ENCODE results near the gene GALT.

DNA sequence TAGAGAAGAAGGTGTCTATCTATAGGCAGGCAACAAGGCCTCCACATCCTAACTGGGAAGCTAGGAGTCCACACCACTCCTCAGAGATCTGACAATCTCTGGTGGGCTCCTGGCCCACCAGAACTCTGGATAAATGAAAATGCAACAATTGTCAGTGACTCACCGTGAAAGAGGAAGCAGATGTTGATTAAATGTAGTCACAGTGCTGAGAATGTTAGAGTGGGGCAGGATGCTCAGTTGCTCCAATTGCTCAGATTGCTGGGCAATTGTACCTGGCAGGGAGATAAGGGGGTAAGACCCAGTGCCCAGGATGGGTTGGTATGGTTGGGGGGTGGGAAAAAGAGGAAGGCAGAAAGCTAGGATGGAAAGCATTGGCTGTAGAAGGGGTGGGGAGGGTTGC, 40.3 kb downstream of the GALT start:
- TF ChIP-seq, protein P1, sequence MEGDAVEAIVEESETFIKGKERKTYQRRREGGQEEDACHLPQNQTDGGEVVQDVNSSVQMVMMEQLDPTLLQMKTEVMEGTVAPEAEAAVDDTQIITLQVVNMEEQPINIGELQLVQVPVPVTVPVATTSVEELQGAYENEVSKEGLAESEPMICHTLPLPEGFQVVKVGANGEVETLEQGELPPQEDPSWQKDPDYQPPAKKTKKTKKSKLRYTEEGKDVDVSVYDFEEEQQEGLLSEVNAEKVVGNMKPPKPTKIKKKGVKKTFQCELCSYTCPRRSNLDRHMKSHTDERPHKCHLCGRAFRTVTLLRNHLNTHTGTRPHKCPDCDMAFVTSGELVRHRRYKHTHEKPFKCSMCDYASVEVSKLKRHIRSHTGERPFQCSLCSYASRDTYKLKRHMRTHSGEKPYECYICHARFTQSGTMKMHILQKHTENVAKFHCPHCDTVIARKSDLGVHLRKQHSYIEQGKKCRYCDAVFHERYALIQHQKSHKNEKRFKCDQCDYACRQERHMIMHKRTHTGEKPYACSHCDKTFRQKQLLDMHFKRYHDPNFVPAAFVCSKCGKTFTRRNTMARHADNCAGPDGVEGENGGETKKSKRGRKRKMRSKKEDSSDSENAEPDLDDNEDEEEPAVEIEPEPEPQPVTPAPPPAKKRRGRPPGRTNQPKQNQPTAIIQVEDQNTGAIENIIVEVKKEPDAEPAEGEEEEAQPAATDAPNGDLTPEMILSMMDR (IDR thresholded peaks at IDR 0.05) = no peak
- TF ChIP-seq POLR2A (IDR thresholded peaks at IDR 0.05) = no peak
